ENCODE results near the gene TRERF1. TPM values are rescaled to one million over a fixed set of nuclear protein-coding genes. Genes with fewer than 3 reads are reported as not detected.
A peak's percentile ranks its signal among the peaks of the same experiment; 100 is the strongest.

TRERF1 gene
- total RNA-seq, 1 experiment from 2014 or later = 22.3 TPM

DNA sequence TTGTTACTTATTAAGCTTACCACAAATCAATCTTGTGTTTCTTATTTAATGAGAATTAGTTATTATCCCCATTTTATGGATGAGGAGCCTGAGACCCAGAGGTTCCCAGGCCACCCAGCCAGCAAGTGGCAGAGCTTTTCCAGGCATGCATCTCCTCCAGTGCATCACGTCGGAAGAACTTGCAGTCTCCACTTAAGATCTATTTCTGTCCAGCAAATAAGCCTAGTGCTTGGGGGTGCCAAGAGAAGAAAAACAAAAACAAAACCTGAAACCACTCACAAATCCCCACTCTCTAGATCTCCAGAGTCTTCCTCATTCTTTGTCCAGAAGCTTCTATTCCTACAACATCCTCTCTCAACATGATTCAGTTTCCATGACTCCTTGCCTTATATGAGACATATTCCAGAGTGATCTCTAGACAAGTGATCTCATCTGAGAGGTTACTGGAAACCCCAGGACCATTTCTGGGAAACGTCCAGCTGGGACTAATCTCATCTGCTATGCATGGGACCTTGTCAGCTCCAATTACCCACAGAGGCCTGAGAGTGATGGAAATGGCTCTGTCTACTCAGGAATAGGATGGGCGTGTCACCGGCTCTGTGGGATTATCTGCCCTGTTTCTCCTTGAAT lies 261.1 kb downstream of the TRERF1 start:
- peaks cover 24% of the 10 kb centered on the region for H3K4me1 Mint-ChIP-seq
- DNase-seq (ENCODE audit: low spot score) (no peak), ATAC-seq (no peak)
- no peak for TF ChIP-seq SMAD3 (CRISPR knock-in tag; IDR thresholded peaks at IDR 0.05; ENCODE audit: borderline replicate concordance)
- no peak for TF ChIP-seq FOXK1 (CRISPR knock-in tag; IDR thresholded peaks at IDR 0.05)
- TF ChIP-seq FOXJ3 (CRISPR knock-in tag; IDR thresholded peaks at IDR 0.05; ENCODE audit: borderline replicate concordance) = no peak
- TF ChIP-seq, protein P1, sequence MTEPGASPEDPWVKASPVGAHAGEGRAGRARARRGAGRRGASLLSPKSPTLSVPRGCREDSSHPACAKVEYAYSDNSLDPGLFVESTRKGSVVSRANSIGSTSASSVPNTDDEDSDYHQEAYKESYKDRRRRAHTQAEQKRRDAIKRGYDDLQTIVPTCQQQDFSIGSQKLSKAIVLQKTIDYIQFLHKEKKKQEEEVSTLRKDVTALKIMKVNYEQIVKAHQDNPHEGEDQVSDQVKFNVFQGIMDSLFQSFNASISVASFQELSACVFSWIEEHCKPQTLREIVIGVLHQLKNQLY (CRISPR knock-in tag; IDR thresholded peaks at IDR 0.05) = no peak
- no peak for TF ChIP-seq HMGA2 (CRISPR knock-in tag; IDR thresholded peaks at IDR 0.05)
- no peak for TF ChIP-seq TEAD4 (CRISPR knock-in tag; IDR thresholded peaks at IDR 0.05)
- TF ChIP-seq, protein P2, sequence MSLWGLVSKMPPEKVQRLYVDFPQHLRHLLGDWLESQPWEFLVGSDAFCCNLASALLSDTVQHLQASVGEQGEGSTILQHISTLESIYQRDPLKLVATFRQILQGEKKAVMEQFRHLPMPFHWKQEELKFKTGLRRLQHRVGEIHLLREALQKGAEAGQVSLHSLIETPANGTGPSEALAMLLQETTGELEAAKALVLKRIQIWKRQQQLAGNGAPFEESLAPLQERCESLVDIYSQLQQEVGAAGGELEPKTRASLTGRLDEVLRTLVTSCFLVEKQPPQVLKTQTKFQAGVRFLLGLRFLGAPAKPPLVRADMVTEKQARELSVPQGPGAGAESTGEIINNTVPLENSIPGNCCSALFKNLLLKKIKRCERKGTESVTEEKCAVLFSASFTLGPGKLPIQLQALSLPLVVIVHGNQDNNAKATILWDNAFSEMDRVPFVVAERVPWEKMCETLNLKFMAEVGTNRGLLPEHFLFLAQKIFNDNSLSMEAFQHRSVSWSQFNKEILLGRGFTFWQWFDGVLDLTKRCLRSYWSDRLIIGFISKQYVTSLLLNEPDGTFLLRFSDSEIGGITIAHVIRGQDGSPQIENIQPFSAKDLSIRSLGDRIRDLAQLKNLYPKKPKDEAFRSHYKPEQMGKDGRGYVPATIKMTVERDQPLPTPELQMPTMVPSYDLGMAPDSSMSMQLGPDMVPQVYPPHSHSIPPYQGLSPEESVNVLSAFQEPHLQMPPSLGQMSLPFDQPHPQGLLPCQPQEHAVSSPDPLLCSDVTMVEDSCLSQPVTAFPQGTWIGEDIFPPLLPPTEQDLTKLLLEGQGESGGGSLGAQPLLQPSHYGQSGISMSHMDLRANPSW (CRISPR knock-in tag; conservative IDR thresholded peaks at IDR 0.05; ENCODE audit: low read depth) = no peak
- TF ChIP-seq GTF2I (CRISPR knock-in tag; conservative IDR thresholded peaks at IDR 0.05) = no peak
- TF ChIP-seq KAT7 (CRISPR knock-in tag; IDR thresholded peaks at IDR 0.05; ENCODE audit: borderline replicate concordance) = no peak
- no peak for TF ChIP-seq ZNF671 (CRISPR knock-in tag; IDR thresholded peaks at IDR 0.05)
- TF ChIP-seq CBFB (CRISPR knock-in tag; IDR thresholded peaks at IDR 0.05; ENCODE audit: low read depth) = no peak
- H3K27me3 Mint-ChIP-seq (ENCODE audit: low read depth) = peaks cover 7% of the 10 kb centered on the region
- no peak overlapping the region for H3K4me3 Mint-ChIP-seq
- CTCF ChIA-PET = interaction anchor here (0.8 kb wide), 1 partner anchor 15 kb away, joined by 3 read pairs; no protein-coding TSS in a partner anchor
- no peaks in the 10 kb centered on the region for H3K9me3 Mint-ChIP-seq
- H3K27ac Mint-ChIP-seq = 0 out of 2 replicates have a peak overlapping the region, but pooled peaks have one; percentile 7
- POLR2A ChIA-PET = interaction anchor here (0.7 to 0.8 kb wide), 2 partner anchors 13 to 505 kb away, joined by 3 to 4 read pairs; no protein-coding TSS in a partner anchor
- no peaks in the 10 kb centered on the region for H3K36me3 Mint-ChIP-seq

DNA sequence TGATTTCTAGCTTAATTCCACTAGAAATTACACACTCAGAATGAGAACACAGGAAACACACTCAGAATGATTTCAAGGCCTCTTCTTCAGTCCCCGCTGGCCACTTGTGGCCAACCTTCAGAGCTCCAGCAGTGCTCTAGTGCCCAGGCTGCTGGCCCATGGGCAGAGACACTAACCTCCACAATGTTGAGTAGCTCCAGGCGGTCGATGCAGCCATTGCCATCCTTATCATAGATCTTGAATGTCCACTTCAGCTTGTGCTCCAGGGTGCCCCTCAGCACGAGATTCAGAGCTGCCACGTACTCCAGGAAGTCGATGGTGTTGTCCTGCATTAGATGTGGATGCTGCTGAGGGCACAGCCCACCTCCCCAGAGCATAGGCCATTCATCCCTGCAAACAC lies 263.3 kb downstream of the TRERF1 start:
- no peak overlapping the region for H3K4me3 Mint-ChIP-seq
- CTCF ChIA-PET = interaction anchor here (1.2 to 4.4 kb wide), 6 partner anchors 14 to 375 kb away, joined by 3 to 22 read pairs (median 5); partner anchors contain the start of gene UBR2
- H3K4me1 Mint-ChIP-seq = peaks cover 32% of the 10 kb centered on the region
- H3K36me3 Mint-ChIP-seq = no peaks in the 10 kb centered on the region
- DNase-seq (ENCODE audit: low spot score) = no peak
- no peaks in the 10 kb centered on the region for H3K9me3 Mint-ChIP-seq
- no peak for ATAC-seq
- POLR2A ChIA-PET = interaction anchor here (0.6 kb wide), 1 partner anchor 357 kb away, joined by 3 read pairs; no protein-coding TSS in a partner anchor
- no peaks in the 10 kb centered on the region; the same call in 1 of the 2 replicates for H3K27me3 Mint-ChIP-seq (ENCODE audit: low read depth)
- TF ChIP-seq PRRX2 (CRISPR knock-in tag; IDR thresholded peaks at IDR 0.05) (no peak), ZNF121 (CRISPR knock-in tag; IDR thresholded peaks at IDR 0.05) (peak; percentile 85; the same call in 1 of the 2 replicates)
- H3K27ac Mint-ChIP-seq = no peak overlapping the region

DNA sequence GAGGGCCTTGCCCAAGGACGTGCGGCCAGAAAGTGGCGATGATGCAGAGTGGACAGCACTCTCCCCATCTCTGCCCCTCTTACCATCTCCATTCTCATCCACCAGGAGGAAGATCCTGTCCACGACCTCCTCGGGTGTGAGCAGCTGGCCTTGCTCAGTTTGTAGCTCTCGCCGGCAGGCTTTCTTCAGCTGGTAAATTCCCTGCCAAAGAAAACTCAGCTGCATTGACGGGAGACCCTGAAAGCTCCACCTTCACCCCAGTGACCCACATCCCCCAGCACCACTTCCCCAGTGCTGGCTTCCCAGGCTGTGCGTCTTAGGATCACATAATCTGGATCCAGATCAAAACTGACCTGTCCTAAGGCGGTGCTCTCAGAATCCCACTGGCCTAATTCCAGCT lies 266.1 kb downstream of the TRERF1 start:
- H3K27ac Mint-ChIP-seq = no peak overlapping the region
- no peak; the same call in 1 of the 2 replicates for ATAC-seq
- H3K4me1 Mint-ChIP-seq = peaks cover 34% of the 10 kb centered on the region
- TF ChIP-seq, protein P3, sequence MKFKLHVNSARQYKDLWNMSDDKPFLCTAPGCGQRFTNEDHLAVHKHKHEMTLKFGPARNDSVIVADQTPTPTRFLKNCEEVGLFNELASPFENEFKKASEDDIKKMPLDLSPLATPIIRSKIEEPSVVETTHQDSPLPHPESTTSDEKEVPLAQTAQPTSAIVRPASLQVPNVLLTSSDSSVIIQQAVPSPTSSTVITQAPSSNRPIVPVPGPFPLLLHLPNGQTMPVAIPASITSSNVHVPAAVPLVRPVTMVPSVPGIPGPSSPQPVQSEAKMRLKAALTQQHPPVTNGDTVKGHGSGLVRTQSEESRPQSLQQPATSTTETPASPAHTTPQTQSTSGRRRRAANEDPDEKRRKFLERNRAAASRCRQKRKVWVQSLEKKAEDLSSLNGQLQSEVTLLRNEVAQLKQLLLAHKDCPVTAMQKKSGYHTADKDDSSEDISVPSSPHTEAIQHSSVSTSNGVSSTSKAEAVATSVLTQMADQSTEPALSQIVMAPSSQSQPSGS (CRISPR knock-in tag; IDR thresholded peaks at IDR 0.05; ENCODE audit: borderline replicate concordance, low read depth) = no peak
- TF ChIP-seq, protein P1 (CRISPR knock-in tag; IDR thresholded peaks at IDR 0.05) = no peak
- TF ChIP-seq KAT7 (CRISPR knock-in tag; IDR thresholded peaks at IDR 0.05; ENCODE audit: borderline replicate concordance) (no peak), ATF1 (CRISPR knock-in tag; IDR thresholded peaks at IDR 0.05) (no peak), ESRRA (CRISPR knock-in tag; IDR thresholded peaks at IDR 0.05; ENCODE audit: borderline replicate concordance) (no peak), GTF2I (CRISPR knock-in tag; conservative IDR thresholded peaks at IDR 0.05) (no peak), MYBL2 (CRISPR knock-in tag; IDR thresholded peaks at IDR 0.05) (no peak), TP53 (CRISPR knock-in tag; IDR thresholded peaks at IDR 0.05) (no peak), FOXJ3 (CRISPR knock-in tag; IDR thresholded peaks at IDR 0.05; ENCODE audit: borderline replicate concordance) (no peak)
- TF ChIP-seq, protein P4, sequence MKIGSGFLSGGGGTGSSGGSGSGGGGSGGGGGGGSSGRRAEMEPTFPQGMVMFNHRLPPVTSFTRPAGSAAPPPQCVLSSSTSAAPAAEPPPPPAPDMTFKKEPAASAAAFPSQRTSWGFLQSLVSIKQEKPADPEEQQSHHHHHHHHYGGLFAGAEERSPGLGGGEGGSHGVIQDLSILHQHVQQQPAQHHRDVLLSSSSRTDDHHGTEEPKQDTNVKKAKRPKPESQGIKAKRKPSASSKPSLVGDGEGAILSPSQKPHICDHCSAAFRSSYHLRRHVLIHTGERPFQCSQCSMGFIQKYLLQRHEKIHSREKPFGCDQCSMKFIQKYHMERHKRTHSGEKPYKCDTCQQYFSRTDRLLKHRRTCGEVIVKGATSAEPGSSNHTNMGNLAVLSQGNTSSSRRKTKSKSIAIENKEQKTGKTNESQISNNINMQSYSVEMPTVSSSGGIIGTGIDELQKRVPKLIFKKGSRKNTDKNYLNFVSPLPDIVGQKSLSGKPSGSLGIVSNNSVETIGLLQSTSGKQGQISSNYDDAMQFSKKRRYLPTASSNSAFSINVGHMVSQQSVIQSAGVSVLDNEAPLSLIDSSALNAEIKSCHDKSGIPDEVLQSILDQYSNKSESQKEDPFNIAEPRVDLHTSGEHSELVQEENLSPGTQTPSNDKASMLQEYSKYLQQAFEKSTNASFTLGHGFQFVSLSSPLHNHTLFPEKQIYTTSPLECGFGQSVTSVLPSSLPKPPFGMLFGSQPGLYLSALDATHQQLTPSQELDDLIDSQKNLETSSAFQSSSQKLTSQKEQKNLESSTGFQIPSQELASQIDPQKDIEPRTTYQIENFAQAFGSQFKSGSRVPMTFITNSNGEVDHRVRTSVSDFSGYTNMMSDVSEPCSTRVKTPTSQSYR (CRISPR knock-in tag; IDR thresholded peaks at IDR 0.05) = no peak
- TF ChIP-seq, protein P5, sequence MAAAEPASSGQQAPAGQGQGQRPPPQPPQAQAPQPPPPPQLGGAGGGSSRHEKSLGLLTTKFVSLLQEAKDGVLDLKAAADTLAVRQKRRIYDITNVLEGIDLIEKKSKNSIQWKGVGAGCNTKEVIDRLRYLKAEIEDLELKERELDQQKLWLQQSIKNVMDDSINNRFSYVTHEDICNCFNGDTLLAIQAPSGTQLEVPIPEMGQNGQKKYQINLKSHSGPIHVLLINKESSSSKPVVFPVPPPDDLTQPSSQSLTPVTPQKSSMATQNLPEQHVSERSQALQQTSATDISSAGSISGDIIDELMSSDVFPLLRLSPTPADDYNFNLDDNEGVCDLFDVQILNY (CRISPR knock-in tag; IDR thresholded peaks at IDR 0.05) = no peak

More for the DNA sequence above, 266.1 kb downstream of the TRERF1 start:
- ChIA-PET CTCF (interaction anchor here (0.8 to 4.4 kb wide), 10 partner anchors 8 to 362 kb away, joined by 3 to 22 read pairs (median 4); partner anchors contain the start of gene GUCA1A), POLR2A (interaction anchor here (0.6 kb wide), 2 partner anchors 169 to 404 kb away, joined by 3 read pairs; no protein-coding TSS in a partner anchor)
- no peaks in the 10 kb centered on the region; the same call in 1 of the 2 replicates for H3K27me3 Mint-ChIP-seq (ENCODE audit: low read depth)
- no peak overlapping the region for H3K4me3 Mint-ChIP-seq
- no peaks in the 10 kb centered on the region for H3K9me3 Mint-ChIP-seq
- DNase-seq (ENCODE audit: low spot score) = no peak
- H3K36me3 Mint-ChIP-seq = no peaks in the 10 kb centered on the region; the same call in 1 of the 2 replicates

Data from WTC11 (cell line).